K562 (cell line): ENCODE results near the gene GPR85. TPM values are rescaled to one million over a fixed set of nuclear protein-coding genes. Genes with fewer than 3 reads are reported as not detected.
A peak's percentile ranks its signal among the peaks of the same experiment; 100 is the strongest.

Experiments
- ARHGAP35 ChIP-seq: fragments of 450-650 bp; IDR thresholded peaks from 2 replicates; pipeline ENCODE4 v1.6.1; 2018; ENCODE audit not compliant: partially characterized antibody
- ATF1 ChIP-seq, 2 experiments: fragments of 450-650 bp in 1 of 2; IDR thresholded peaks; 2 replicates each; pipeline ENCODE4 v1.6.1; 2016; ENCODE audit warnings: missing compliant biosample characterization in 1 of 2, missing genetic modification characterization in 1 of 2
- EP300 ChIP-seq: IDR thresholded peaks from 2 replicates; pipeline ENCODE4 v1.6.1; 2012; ENCODE audit warnings: low read length, improper control_type of control experiment
- KDM5B ChIP-seq: fragments of 200-600 bp; sonication (generic); IDR thresholded peaks from 2 replicates; pipeline ENCODE4 v1.6.1; 2012; ENCODE audit warnings: low read depth, mild to moderate bottlenecking, moderate library complexity, low read length, control low read depth, inconsistent platforms; ENCODE audit not compliant: insufficient replicate concordance
- NFYB ChIP-seq: IDR thresholded peaks from 2 replicates; pipeline ENCODE4 v1.6.1; 2011; ENCODE audit warnings: mild to moderate bottlenecking, moderate library complexity; ENCODE audit not compliant: insufficient read length; ENCODE audit errors: extremely low read depth
- polyA plus RNA-seq, 8 experiments: library from polyadenylated mRNA; depleted of rRNA in 4 of 8; stranded (reverse) in 5 of 8; unstranded in 3 of 8; fragments of >200 nt; fragmentation: Nextera tagmentation in 2 of 8; fragmentation: Illumina TruSeq in 1 of 8; extraction: Ambion mirVana in 2 of 8; extraction: Trizol in 1 of 8; gene quantifications; 2 replicates each; pipeline versions ENCODE4 v1.2.1 to v1.2.3, GENCODE V29; 2011 to 2014; ENCODE audit warnings: inconsistent platforms in 1 of 8, missing spikeins in 1 of 8
- total RNA-seq, 7 experiments: library from RNA; depleted of rRNA in 6 of 7; stranded (reverse); fragments of >200 nt in 6 of 7; fragmentation: Illumina TruSeq in 2 of 7; extraction: Trizol in 2 of 7; gene quantifications; 2 replicates each; pipeline versions ENCODE4 v1.2.1 to v1.2.3, GENCODE V29; 2011 to 2021; ENCODE audit warnings: low replicate concordance in 1 of 7
- TF ChIP-seq, protein P1 (sequence below): IDR thresholded peaks from 2 replicates; pipeline ENCODE4 v1.6.1; 2011; ENCODE audit warnings: borderline replicate concordance, low read depth, mild to moderate bottlenecking, moderate library complexity, low read length; ENCODE audit not compliant: insufficient read depth, poor library complexity, severe bottlenecking
- TF ChIP-seq, protein P2 (sequence below): fragments of 250-450 bp; sonication (Bioruptor Pico); IDR thresholded peaks from 2 replicates; pipeline ENCODE4 v1.5.0; 2020; ENCODE audit warnings: mild to moderate bottlenecking, borderline replicate concordance
- TF ChIP-seq, protein P3 (sequence below), 2 experiments: IDR thresholded peaks in 1 of 2; conservative IDR thresholded peaks in 1 of 2; 2 replicates each; pipeline ENCODE4 v1.6.1; 2016; ENCODE audit warnings: low read depth in 2 of 2, mild to moderate bottlenecking in 1 of 2, missing compliant biosample characterization in 1 of 2, missing genetic modification characterization in 1 of 2, moderate library complexity in 1 of 2
- TF ChIP-seq, protein P4 (sequence below): fragments of 450-650 bp; formaldehyde crosslinking; IDR thresholded peaks from 2 replicates; pipeline ENCODE4 v1.4.0; 2022; ENCODE audit warnings: mild to moderate bottlenecking, moderate library complexity
- TF ChIP-seq, protein P5 (sequence below), 2 experiments: fragments of 450-650 bp in 1 of 2; sonication (generic) in 1 of 2; formaldehyde crosslinking in 1 of 2; IDR thresholded peaks in 1 of 2; conservative IDR thresholded peaks in 1 of 2; 2 replicates each; pipeline versions ENCODE4 v1.6.1 to v1.8.1; 2016 to 2023; ENCODE audit warnings: mild to moderate bottlenecking in 2 of 2, moderate library complexity in 2 of 2, inconsistent platforms in 1 of 2, missing genetic modification reagents in 1 of 2
- TF ChIP-seq, protein P6 (sequence below): fragments of 250-450 bp; sonication (Bioruptor Pico); IDR thresholded peaks from 2 replicates; pipeline ENCODE4 v1.8.0; 2021; ENCODE audit warnings: mild to moderate bottlenecking, moderate library complexity

Gene GPR85
- total and polyA plus RNA-seq, 9 of the 15 experiments (the other 6 are each of a cell fraction or from before 2014, with no cell fraction given) = 2.9 to 18.2 (median 4.0) TPM

DNA sequence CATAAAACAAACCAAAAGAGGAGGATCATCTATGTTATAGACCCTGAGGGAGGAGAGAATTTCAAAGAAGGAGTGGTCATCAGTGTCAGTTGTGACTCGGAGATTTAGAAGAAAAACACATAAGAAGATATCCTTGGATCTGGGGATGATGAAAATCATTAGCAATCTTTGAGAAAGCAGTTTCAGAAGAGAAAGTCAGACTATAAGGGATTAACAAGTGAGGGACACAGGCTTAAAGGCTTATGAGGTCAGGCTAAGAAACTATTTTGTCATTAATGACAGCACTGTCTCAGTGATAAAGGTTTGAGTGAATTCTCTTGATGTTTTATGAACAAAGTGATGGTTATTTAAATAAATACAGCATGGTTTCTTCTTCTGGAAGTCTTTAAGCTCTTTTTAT lies 6.1 kb upstream of the GPR85 start (continued):
- TF ChIP-seq, protein P1, sequence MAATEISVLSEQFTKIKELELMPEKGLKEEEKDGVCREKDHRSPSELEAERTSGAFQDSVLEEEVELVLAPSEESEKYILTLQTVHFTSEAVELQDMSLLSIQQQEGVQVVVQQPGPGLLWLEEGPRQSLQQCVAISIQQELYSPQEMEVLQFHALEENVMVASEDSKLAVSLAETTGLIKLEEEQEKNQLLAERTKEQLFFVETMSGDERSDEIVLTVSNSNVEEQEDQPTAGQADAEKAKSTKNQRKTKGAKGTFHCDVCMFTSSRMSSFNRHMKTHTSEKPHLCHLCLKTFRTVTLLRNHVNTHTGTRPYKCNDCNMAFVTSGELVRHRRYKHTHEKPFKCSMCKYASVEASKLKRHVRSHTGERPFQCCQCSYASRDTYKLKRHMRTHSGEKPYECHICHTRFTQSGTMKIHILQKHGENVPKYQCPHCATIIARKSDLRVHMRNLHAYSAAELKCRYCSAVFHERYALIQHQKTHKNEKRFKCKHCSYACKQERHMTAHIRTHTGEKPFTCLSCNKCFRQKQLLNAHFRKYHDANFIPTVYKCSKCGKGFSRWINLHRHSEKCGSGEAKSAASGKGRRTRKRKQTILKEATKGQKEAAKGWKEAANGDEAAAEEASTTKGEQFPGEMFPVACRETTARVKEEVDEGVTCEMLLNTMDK = no peak
- TF ChIP-seq, protein P2, sequence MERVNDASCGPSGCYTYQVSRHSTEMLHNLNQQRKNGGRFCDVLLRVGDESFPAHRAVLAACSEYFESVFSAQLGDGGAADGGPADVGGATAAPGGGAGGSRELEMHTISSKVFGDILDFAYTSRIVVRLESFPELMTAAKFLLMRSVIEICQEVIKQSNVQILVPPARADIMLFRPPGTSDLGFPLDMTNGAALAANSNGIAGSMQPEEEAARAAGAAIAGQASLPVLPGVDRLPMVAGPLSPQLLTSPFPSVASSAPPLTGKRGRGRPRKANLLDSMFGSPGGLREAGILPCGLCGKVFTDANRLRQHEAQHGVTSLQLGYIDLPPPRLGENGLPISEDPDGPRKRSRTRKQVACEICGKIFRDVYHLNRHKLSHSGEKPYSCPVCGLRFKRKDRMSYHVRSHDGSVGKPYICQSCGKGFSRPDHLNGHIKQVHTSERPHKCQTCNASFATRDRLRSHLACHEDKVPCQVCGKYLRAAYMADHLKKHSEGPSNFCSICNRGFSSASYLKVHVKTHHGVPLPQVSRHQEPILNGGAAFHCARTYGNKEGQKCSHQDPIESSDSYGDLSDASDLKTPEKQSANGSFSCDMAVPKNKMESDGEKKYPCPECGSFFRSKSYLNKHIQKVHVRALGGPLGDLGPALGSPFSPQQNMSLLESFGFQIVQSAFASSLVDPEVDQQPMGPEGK (CRISPR knock-in tag) = no peak
- TF ChIP-seq, protein P3, sequence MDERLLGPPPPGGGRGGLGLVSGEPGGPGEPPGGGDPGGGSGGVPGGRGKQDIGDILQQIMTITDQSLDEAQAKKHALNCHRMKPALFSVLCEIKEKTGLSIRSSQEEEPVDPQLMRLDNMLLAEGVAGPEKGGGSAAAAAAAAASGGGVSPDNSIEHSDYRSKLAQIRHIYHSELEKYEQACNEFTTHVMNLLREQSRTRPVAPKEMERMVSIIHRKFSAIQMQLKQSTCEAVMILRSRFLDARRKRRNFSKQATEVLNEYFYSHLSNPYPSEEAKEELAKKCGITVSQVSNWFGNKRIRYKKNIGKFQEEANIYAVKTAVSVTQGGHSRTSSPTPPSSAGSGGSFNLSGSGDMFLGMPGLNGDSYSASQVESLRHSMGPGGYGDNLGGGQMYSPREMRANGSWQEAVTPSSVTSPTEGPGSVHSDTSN (CRISPR knock-in tag; IDR thresholded peaks at IDR 0.05; ENCODE audit: low read depth) = no peak
- TF ChIP-seq, protein P3 (tag; conservative IDR thresholded peaks at IDR 0.05; ENCODE audit: low read depth) = no peak
- TF ChIP-seq KDM5B (no peak), ARHGAP35 (no peak), NFYB (no peak), ATF1 (CRISPR knock-in tag; IDR thresholded peaks at IDR 0.05) (no peak), ATF1 (tag; IDR thresholded peaks at IDR 0.05) (peak; percentile 24; the same call in 1 of the 2 replicates), EP300 (peak; percentile 63; the same call in 1 of the 2 replicates)
- TF ChIP-seq, protein P4, sequence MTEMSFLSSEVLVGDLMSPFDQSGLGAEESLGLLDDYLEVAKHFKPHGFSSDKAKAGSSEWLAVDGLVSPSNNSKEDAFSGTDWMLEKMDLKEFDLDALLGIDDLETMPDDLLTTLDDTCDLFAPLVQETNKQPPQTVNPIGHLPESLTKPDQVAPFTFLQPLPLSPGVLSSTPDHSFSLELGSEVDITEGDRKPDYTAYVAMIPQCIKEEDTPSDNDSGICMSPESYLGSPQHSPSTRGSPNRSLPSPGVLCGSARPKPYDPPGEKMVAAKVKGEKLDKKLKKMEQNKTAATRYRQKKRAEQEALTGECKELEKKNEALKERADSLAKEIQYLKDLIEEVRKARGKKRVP (CRISPR knock-in tag) = peak; percentile 77
- TF ChIP-seq, protein P5, sequence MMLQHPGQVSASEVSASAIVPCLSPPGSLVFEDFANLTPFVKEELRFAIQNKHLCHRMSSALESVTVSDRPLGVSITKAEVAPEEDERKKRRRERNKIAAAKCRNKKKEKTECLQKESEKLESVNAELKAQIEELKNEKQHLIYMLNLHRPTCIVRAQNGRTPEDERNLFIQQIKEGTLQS (IDR thresholded peaks at IDR 0.05) = peak; percentile 66; the same call in 1 of the 2 replicates
- TF ChIP-seq, protein P5 (CRISPR knock-in tag; conservative IDR thresholded peaks at IDR 0.05) = no peak
- TF ChIP-seq, protein P6, sequence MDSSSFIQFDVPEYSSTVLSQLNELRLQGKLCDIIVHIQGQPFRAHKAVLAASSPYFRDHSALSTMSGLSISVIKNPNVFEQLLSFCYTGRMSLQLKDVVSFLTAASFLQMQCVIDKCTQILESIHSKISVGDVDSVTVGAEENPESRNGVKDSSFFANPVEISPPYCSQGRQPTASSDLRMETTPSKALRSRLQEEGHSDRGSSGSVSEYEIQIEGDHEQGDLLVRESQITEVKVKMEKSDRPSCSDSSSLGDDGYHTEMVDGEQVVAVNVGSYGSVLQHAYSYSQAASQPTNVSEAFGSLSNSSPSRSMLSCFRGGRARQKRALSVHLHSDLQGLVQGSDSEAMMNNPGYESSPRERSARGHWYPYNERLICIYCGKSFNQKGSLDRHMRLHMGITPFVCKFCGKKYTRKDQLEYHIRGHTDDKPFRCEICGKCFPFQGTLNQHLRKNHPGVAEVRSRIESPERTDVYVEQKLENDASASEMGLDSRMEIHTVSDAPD (CRISPR knock-in tag) = no peak
